Natural killer cell (primary cell): ENCODE results near the gene MMP15. TPM values are rescaled to one million over a fixed set of nuclear protein-coding genes. Genes with fewer than 3 reads are reported as not detected.
A peak's percentile ranks its signal among the peaks of the same experiment; 100 is the strongest.

Source experiments
- ATAC-seq, 3 donors: fragments of 150-1000 bp in 2 of 3; fragments of 200-7000 bp in 1 of 3; cut with Tn5 transposase; 1 replicate in 1 of 3; 2 replicates in 2 of 3; pipeline ENCODE4 v1.10.0; 2021; ENCODE audit warnings: mild to moderate bottlenecking in 2 of 3, moderate library complexity in 2 of 3
- DNase-seq, 2 donors: peaks; one replicate each; pipeline versions ENCODE4 v3.0.0 to v3.0.0-alpha.2; 2013 to 2021; ENCODE audit warnings: mixed read lengths in 1 of 2
- H3K27ac ChIP-seq: one replicate; pipeline ENCODE4 v1.5.1; 2013; ENCODE audit warnings: mild to moderate bottlenecking, low read length
- H3K27me3 ChIP-seq: one replicate; pipeline ENCODE4 v1.6.1; 2013; ENCODE audit warnings: low read length; ENCODE audit not compliant: control insufficient read depth, insufficient read depth
- H3K36me3 ChIP-seq: one replicate; pipeline ENCODE4 v1.6.1; 2013; ENCODE audit warnings: low read length; ENCODE audit not compliant: control insufficient read depth, insufficient read depth
- H3K4me1 ChIP-seq: one replicate; pipeline ENCODE4 v1.6.1; 2013; ENCODE audit warnings: low read length; ENCODE audit not compliant: control insufficient read depth, insufficient read depth
- H3K4me3 ChIP-seq: one replicate; pipeline ENCODE4 v1.5.1; 2013; ENCODE audit warnings: low read length
- H3K9me3 ChIP-seq: one replicate; pipeline ENCODE4 v1.6.1; 2013; ENCODE audit warnings: low read length; ENCODE audit not compliant: control insufficient read depth, insufficient read depth
- H3K27ac Mint-ChIP-seq, 2 donors: one replicate each; pipeline ENCODE4 v1.8.0; 2022; ENCODE audit warnings: mild to moderate bottlenecking in 2 of 2, mixed read lengths in 2 of 2, moderate library complexity in 1 of 2
- H3K27me3 Mint-ChIP-seq, 2 donors: one replicate each; pipeline ENCODE4 v1.8.0; 2022; ENCODE audit warnings: low read depth in 2 of 2, mixed read lengths in 2 of 2
- H3K36me3 Mint-ChIP-seq: one replicate; pipeline ENCODE4 v1.8.0; 2022; ENCODE audit warnings: mixed read lengths
- H3K4me1 Mint-ChIP-seq, 2 donors: one replicate each; pipeline ENCODE4 v1.8.0; 2022; ENCODE audit warnings: mixed read lengths in 2 of 2
- H3K4me3 Mint-ChIP-seq: one replicate; pipeline ENCODE4 v1.8.0; 2022; ENCODE audit warnings: mild to moderate bottlenecking, moderate library complexity, mixed read lengths
- H3K9me3 Mint-ChIP-seq, 2 donors: one replicate each; pipeline ENCODE4 v1.8.0; 2022; ENCODE audit warnings: mixed read lengths in 2 of 2
- WGBS: methylation state at CpG from one replicate; pipeline ENCODE4 v1.1.7; 2013; ENCODE audit warnings: missing lambda C conversion rate; ENCODE audit not compliant: insufficient coverage; 5-methylcytosine and 5-hydroxymethylcytosine counted together
- intact Hi-C: fragments of 100-400 bp; cut with micrococcal nuclease; formaldehyde crosslinking; loops from one replicate; pipeline ENCODE4 v1.14.2; 2022
- total RNA-seq, 4 donors: library from RNA; stranded (reverse); fragments of 120-200 nt in 1 of 4; gene quantifications; one replicate each; pipeline versions ENCODE4 v1.2.3 to v1.2.4, GENCODE V29; 2013 to 2022
- TF ChIP-seq, protein P1 (sequence below): fragments of 200-600 bp; IDR thresholded peaks from one replicate; pipeline ENCODE4 v1.8.0; 2022; ENCODE audit warnings: antibody characterized with exemption

The MMP15 gene
- total RNA-seq, 3 donors from 2014 or later (not counting 1 experiment from before 2014, with no cell fraction given) = 0.23 to 0.27 (median 0.24) TPM

DNA sequence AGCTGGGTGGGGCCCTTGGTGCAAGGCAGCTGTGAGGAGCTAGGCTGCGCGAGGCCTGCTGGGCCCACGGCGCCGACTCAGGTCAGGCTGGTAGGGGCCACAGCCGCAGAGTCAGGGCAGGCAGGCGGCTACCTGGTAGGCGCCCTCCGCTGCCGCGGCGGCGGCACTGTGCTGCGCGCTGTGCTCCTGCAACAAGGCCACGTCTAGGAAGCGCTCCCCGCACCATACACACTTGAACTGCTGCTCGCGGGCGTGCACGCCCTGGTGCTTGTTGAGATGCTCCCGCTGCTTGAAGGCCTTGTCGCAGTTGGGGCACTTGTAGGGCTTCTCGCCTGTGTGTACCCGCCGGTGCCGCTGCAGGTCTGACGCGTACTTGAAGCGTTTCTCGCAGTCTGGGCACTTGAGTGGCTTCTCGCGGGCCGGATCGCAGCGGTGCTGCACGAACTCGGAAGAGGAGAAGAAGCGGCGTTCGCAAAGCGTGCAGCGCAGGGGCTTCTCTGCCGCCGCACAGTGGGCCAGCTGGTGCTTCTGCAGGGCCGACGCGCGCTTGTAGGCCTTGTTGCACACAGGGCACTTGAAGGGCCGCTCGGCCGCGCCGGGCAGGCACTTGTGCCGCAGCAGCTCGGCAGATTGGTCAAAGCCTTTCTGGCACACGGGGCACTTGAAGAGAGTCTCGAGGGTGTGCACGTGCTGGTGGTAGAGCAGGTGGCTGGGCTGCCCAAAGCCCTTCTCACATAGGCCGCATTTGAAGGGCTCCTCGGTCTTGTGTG is 29.0 kb upstream of the MMP15 start:
- no peak overlapping the region for H3K27ac ChIP-seq
- no peaks in the 10 kb centered on the region for H3K27me3 ChIP-seq
- Mint-ChIP-seq H3K4me1 (peaks cover 32 to 55% of the 10 kb centered on the region in 2 donors), H3K27ac (no peak overlapping the region), H3K4me3 (no peak overlapping the region), H3K9me3 (no peaks in the 10 kb centered on the region), H3K36me3 (peaks cover 5% of the 10 kb centered on the region), H3K27me3 (no peaks in the 10 kb centered on the region)
- DNase-seq = no peak
- intact Hi-C loops = no loop called here
- TF ChIP-seq, protein P1, sequence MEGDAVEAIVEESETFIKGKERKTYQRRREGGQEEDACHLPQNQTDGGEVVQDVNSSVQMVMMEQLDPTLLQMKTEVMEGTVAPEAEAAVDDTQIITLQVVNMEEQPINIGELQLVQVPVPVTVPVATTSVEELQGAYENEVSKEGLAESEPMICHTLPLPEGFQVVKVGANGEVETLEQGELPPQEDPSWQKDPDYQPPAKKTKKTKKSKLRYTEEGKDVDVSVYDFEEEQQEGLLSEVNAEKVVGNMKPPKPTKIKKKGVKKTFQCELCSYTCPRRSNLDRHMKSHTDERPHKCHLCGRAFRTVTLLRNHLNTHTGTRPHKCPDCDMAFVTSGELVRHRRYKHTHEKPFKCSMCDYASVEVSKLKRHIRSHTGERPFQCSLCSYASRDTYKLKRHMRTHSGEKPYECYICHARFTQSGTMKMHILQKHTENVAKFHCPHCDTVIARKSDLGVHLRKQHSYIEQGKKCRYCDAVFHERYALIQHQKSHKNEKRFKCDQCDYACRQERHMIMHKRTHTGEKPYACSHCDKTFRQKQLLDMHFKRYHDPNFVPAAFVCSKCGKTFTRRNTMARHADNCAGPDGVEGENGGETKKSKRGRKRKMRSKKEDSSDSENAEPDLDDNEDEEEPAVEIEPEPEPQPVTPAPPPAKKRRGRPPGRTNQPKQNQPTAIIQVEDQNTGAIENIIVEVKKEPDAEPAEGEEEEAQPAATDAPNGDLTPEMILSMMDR = no peak
- WGBS = 98% methylated on average over 62 of the region's 62 CpGs
- peaks cover 77% of the 10 kb centered on the region for H3K4me1 ChIP-seq
- no peak for ATAC-seq
- no peak overlapping the region for H3K4me3 ChIP-seq
- H3K9me3 ChIP-seq = no peaks in the 10 kb centered on the region
- peaks cover 39% of the 10 kb centered on the region for H3K36me3 ChIP-seq

DNA sequence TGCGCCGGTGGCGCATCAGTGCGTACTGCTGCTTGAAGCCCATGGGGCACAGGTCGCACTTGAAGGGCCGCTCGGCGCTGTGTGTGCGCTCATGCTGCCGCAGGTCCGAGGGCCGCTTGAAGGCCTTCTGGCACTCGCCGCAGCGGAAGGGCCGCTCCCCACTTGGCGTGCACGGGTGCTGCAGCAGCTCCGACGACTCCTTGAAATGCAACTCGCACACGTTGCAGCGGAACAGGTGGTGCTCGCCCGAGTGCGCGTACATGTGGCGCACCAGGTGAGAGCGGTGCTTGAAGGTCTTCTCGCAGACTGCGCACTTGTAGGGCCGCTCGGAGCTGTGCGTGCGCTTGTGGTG is 28.4 kb upstream of the MMP15 start:
- intact Hi-C loops = no loop called here
- TF ChIP-seq, protein P1 = no peak
- Histone ChIP-seq H3K27ac (no peak overlapping the region), H3K4me3 (no peak overlapping the region), H3K27me3 (no peaks in the 10 kb centered on the region), H3K9me3 (no peaks in the 10 kb centered on the region), H3K4me1 (peaks cover 83% of the 10 kb centered on the region), H3K36me3 (peaks cover 39% of the 10 kb centered on the region)
- H3K27ac Mint-ChIP-seq = peak overlapping the region; percentile 86 to 93
- H3K36me3 Mint-ChIP-seq = peaks cover 5% of the 10 kb centered on the region
- H3K4me3 Mint-ChIP-seq = peak overlapping the region; percentile 92
- ATAC-seq (no peak), DNase-seq (no peak)
- H3K9me3 Mint-ChIP-seq = no peaks in the 10 kb centered on the region
- no peaks in the 10 kb centered on the region for H3K27me3 Mint-ChIP-seq
- H3K4me1 Mint-ChIP-seq = peaks cover 38 to 60% of the 10 kb centered on the region in 2 donors
- WGBS = 97% methylated on average over 35 of the region's 35 CpGs

- H3K27ac ChIP-seq = peak overlapping the region; percentile 66
- H3K9me3 Mint-ChIP-seq = no peaks in the 10 kb centered on the region
- ATAC-seq (no peak), DNase-seq (no peak)
- H3K4me1 ChIP-seq = peaks cover 87% of the 10 kb centered on the region
- H3K27me3 Mint-ChIP-seq = no peaks in the 10 kb centered on the region
- intact Hi-C loops = loop anchor here (2.0 kb wide), 1 partner anchor 99 kb away; no protein-coding TSS in a partner anchor
- peaks cover 39% of the 10 kb centered on the region for H3K36me3 ChIP-seq
- peak overlapping the region; percentile 86 to 93 for H3K27ac Mint-ChIP-seq
- H3K9me3 ChIP-seq = no peaks in the 10 kb centered on the region
- peaks cover 43 to 60% of the 10 kb centered on the region in 2 donors for H3K4me1 Mint-ChIP-seq
- TF ChIP-seq, protein P1 = no peak
- H3K27me3 ChIP-seq = no peaks in the 10 kb centered on the region
- H3K36me3 Mint-ChIP-seq = peaks cover 5% of the 10 kb centered on the region
- WGBS = 95% methylated on average over 36 of the region's 36 CpGs
- peak overlapping the region; percentile 92 for H3K4me3 Mint-ChIP-seq
- H3K4me3 ChIP-seq = no peak overlapping the region
Observed at GRCh38 chr16:57997528-57998265, 27.9 kb upstream of the MMP15 start.
